Inflammatory macrophage treated with lipopolysaccharide for 4 hours (primary cell): ENCODE data around the gene RBP5.
"Not testable (repeated sequence)": the region's sequence is repeated elsewhere in the genome, so short reads cannot be mapped to it uniquely, and the experiment has no call there.

Experiments used
- DNase-seq: peaks from one replicate; pipeline ENCODE4 v3.0.0-alpha.2; 2020

RBP5 gene

GRCh38 chr12:7121324-7121723 is 7.4 kb downstream of the RBP5 start:
- no peak for DNase-seq

- no peak for DNase-seq
Measured at GRCh38 chr12:7120166-7120565, 8.5 kb downstream of the RBP5 start.

- DNase-seq, result peak; percentile 27
Measured at GRCh38 chr12:7118881-7119280, 9.8 kb downstream of the RBP5 start.

GRCh38 chr12:7117670-7118069 is 11.0 kb downstream of the RBP5 start:
- DNase-seq, result no peak

GRCh38 chr12:7116916-7117315 is 11.8 kb downstream of the RBP5 start:
- no peak for DNase-seq

- no peak for DNase-seq
Measured at GRCh38 chr12:7116196-7116595, 12.5 kb downstream of the RBP5 start.

- no peak for DNase-seq
Measured at GRCh38 chr12:7114851-7115250, 13.8 kb downstream of the RBP5 start.

- DNase-seq, result no peak
Measured at GRCh38 chr12:7114008-7114407, 14.7 kb downstream of the RBP5 start.

GRCh38 chr12:7113389-7113871 is 15.3 kb downstream of the RBP5 start:
- peak; percentile 49 for DNase-seq

- no peak for DNase-seq
Measured at GRCh38 chr12:7112041-7112440, 16.6 kb downstream of the RBP5 start.

GRCh38 chr12:7110661-7111060 is 18.0 kb downstream of the RBP5 start:
- no peak for DNase-seq

- no peak for DNase-seq
Measured at GRCh38 chr12:7109572-7109920, 19.1 kb downstream of the RBP5 start.

GRCh38 chr12:7108796-7109571 is 19.7 kb downstream of the RBP5 start, which contains the start of gene C1RL:
C1RL (minus strand) TSS chr12:7109214; CDS start chr12:7109180, 34 bp downstream.
- DNase-seq, result peak; percentile 85

GRCh38 chr12:7108003-7108795 is 20.5 kb downstream of the RBP5 start:
- peak; percentile 55 for DNase-seq

- peak; percentile 27 for DNase-seq
Measured at GRCh38 chr12:7107636-7108002, 21.1 kb downstream of the RBP5 start.

- not testable (repeated sequence) for DNase-seq
Measured at GRCh38 chr12:7107181-7107580, 21.5 kb downstream of the RBP5 start.

- no peak for DNase-seq
Measured at GRCh38 chr12:7106082-7106481, 22.6 kb downstream of the RBP5 start.

- no peak for DNase-seq
Measured at GRCh38 chr12:7103837-7104584, 24.7 kb downstream of the RBP5 start.

- DNase-seq, result no peak
Measured at GRCh38 chr12:7102582-7102981, 26.1 kb downstream of the RBP5 start.

- DNase-seq, result no peak
Measured at GRCh38 chr12:7101694-7102131, 27.0 kb downstream of the RBP5 start.

- no peak for DNase-seq
Measured at GRCh38 chr12:7101047-7101693, 27.5 kb downstream of the RBP5 start.

- no peak for DNase-seq
Measured at GRCh38 chr12:7100239-7100638, 28.4 kb downstream of the RBP5 start.
